ENCODE results near the gene PSMD2. TPM values are rescaled to one million over a fixed set of nuclear protein-coding genes. Genes with fewer than 3 reads are reported as not detected.

PSMD2 gene
- total RNA-seq, 4 donors from 2014 or later = 63.6 to 234 (median 195) TPM

DNA sequence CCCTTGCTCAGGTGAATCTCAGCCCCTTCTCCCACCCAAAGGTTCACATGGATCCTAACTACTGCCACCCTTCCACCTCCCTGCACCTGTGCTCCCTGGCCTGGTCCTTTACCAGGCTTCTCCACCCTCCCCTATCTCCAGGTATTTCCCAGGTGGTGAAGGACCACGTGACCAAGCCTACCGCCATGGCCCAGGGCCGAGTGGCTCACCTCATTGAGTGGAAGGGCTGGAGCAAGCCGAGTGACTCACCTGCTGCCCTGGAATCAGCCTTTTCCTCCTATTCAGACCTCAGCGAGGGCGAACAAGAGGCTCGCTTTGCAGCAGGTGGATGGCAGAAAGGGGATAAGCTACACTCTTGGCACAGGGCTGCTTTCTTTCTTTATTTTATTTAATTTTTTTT is 42.9 kb downstream of the PSMD2 start:
- WGBS, 2 donors (ENCODE audit: low coverage in 1 of 2) = 89% methylated on average over 7 of the region's 7 CpGs; no CpG with 5 or more reads in 1 of the 2 donors
- no peak overlapping the region for H3K27ac ChIP-seq
- H3K4me1 ChIP-seq = peaks cover 22 to 30% (median 23%) of the 10 kb centered on the region in 4 donors
- TF ChIP-seq POLR2A (IDR thresholded peaks at IDR 0.05) = no peak
- TF ChIP-seq POLR2AphosphoS5 (IDR thresholded peaks at IDR 0.05) = no peak
- TF ChIP-seq EP300 (IDR thresholded peaks at IDR 0.05; ENCODE audit: low read depth) = no peak
- TF ChIP-seq, protein P1, sequence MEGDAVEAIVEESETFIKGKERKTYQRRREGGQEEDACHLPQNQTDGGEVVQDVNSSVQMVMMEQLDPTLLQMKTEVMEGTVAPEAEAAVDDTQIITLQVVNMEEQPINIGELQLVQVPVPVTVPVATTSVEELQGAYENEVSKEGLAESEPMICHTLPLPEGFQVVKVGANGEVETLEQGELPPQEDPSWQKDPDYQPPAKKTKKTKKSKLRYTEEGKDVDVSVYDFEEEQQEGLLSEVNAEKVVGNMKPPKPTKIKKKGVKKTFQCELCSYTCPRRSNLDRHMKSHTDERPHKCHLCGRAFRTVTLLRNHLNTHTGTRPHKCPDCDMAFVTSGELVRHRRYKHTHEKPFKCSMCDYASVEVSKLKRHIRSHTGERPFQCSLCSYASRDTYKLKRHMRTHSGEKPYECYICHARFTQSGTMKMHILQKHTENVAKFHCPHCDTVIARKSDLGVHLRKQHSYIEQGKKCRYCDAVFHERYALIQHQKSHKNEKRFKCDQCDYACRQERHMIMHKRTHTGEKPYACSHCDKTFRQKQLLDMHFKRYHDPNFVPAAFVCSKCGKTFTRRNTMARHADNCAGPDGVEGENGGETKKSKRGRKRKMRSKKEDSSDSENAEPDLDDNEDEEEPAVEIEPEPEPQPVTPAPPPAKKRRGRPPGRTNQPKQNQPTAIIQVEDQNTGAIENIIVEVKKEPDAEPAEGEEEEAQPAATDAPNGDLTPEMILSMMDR (IDR thresholded peaks at IDR 0.05) = no peak
- H3K9me3 ChIP-seq = no peaks in the 10 kb centered on the region
- H3K4me3 ChIP-seq = no peak overlapping the region
- H3K27me3 ChIP-seq = no peaks in the 10 kb centered on the region
- in situ Hi-C loops (cut with MboI; ENCODE audit: low pct_ligation_motif_present in 1 of 4, low pct_unique_long_range_greater_than_20kb in 1 of 4, low sequenced_read_pairs in 3 of 4) (no loop called here), intact Hi-C loops (cut with DNase I; ENCODE audit: low total_unique reads) (no loop called here)
- no peak for DNase-seq
- peaks cover 0 to 19% (median 6%) of the 10 kb centered on the region in 4 donors for H3K36me3 ChIP-seq

DNA sequence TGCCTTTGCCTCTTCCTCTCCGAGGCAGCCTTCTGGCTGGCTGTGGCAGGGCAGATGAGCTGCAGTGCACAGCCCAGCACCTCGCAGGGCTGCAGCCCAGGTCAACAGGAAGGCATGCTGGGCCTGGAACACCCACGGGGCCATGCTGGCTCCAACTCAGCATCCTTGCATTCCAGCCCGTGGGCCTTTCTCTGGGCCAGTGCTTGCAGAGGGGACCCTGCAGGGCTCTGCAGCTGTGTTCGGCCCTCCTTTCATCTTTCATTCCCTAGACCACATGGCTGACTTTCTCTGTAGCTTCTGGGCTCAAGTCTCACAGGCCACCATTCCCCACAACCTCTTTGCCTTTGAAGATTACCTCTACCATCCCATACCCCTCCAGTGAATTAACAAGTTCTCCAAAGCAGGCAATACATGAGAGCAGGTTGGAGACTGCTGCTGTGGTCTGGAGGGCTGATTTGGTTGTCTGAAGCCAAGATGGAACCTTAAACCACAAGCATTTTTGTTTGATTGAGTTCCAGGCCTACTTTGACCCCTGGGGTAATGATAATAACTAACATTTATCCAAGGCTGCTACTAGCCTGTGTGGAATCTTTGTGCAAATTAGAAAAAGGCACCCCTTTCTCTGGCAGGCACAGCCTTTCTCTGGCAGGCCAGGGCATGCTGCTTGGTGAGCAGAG is 44.3 kb downstream of the PSMD2 start:
- no peak overlapping the region for H3K27ac ChIP-seq
- H3K36me3 ChIP-seq = peaks cover 0 to 19% (median 6%) of the 10 kb centered on the region in 4 donors
- TF ChIP-seq, protein P1 (IDR thresholded peaks at IDR 0.05) = no peak
- TF ChIP-seq POLR2A (IDR thresholded peaks at IDR 0.05) (no peak), EP300 (IDR thresholded peaks at IDR 0.05; ENCODE audit: low read depth) (no peak), POLR2AphosphoS5 (IDR thresholded peaks at IDR 0.05) (no peak)
- no peaks in the 10 kb centered on the region for H3K9me3 ChIP-seq
- H3K27me3 ChIP-seq = no peaks in the 10 kb centered on the region
- peaks cover 10 to 18% (median 15%) of the 10 kb centered on the region in 4 donors for H3K4me1 ChIP-seq
- intact Hi-C loops (cut with DNase I; ENCODE audit: low total_unique reads) (no loop called here), in situ Hi-C loops (cut with MboI; ENCODE audit: low pct_ligation_motif_present in 1 of 4, low pct_unique_long_range_greater_than_20kb in 1 of 4, low sequenced_read_pairs in 3 of 4) (no loop called here)
- 86% methylated on average over 5 of the region's 5 CpGs; no CpG with 5 or more reads in 1 of the 2 donors for WGBS, 2 donors (ENCODE audit: low coverage in 1 of 2)
- no peak overlapping the region for H3K4me3 ChIP-seq
- DNase-seq = no peak

DNA sequence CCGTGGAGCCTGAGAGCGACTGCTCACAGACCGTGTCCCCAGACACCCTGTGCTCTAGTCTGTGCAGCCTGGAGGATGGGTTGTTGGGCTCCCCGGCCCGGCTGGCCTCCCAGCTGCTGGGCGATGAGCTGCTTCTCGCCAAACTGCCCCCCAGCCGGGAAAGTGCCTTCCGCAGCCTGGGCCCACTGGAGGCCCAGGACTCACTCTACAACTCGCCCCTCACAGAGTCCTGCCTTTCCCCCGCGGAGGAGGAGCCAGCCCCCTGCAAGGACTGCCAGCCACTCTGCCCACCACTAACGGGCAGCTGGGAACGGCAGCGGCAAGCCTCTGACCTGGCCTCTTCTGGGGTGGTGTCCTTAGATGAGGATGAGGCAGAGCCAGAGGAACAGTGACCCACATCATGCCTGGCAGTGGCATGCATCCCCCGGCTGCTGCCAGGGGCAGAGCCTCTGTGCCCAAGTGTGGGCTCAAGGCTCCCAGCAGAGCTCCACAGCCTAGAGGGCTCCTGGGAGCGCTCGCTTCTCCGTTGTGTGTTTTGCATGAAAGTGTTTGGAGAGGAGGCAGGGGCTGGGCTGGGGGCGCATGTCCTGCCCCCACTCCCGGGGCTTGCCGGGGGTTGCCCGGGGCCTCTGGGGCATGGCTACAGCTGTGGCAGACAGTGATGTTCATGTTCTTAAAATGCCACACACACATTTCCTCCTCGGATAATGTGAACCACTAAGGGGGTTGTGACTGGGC is 45.7 kb downstream of the PSMD2 start:
- H3K9me3 ChIP-seq = no peaks in the 10 kb centered on the region
- intact Hi-C loops (cut with DNase I; ENCODE audit: low total_unique reads) = no loop called here
- TF ChIP-seq POLR2A (IDR thresholded peaks at IDR 0.05) = no peak
- no peak for TF ChIP-seq EP300 (IDR thresholded peaks at IDR 0.05; ENCODE audit: low read depth)
- TF ChIP-seq POLR2AphosphoS5 (IDR thresholded peaks at IDR 0.05) = no peak
- TF ChIP-seq, protein P1 (IDR thresholded peaks at IDR 0.05) = no peak
- no peak for DNase-seq
- no peak overlapping the region for H3K4me3 ChIP-seq
- H3K36me3 ChIP-seq = peaks cover 0 to 19% (median 6%) of the 10 kb centered on the region in 4 donors
- peaks cover 5 to 14% (median 7%) of the 10 kb centered on the region in 4 donors for H3K4me1 ChIP-seq
- H3K27me3 ChIP-seq = no peaks in the 10 kb centered on the region
- H3K27ac ChIP-seq = peak overlapping the region in 2 of 4 donors; percentile 70 to 76
- 87% methylated on average over 23 of the region's 24 CpGs; no CpG with 5 or more reads in 1 of the 2 donors for WGBS, 2 donors (ENCODE audit: low coverage in 1 of 2)
- in situ Hi-C loops (cut with MboI; ENCODE audit: low pct_ligation_motif_present in 1 of 4, low pct_unique_long_range_greater_than_20kb in 1 of 4, low sequenced_read_pairs in 3 of 4) = no loop called here

Measured in transverse colon (tissue), 4 donors.